A549 (cell line): ENCODE results near the gene KCTD20.

Experiments
- CBX2 ChIP-seq: fragments of 200-600 bp; sonication (generic); IDR thresholded peaks from 2 replicates; pipeline ENCODE4 v1.6.1; 2016; ENCODE audit warnings: low read depth, mild to moderate bottlenecking, borderline replicate concordance
- EHMT2 ChIP-seq: fragments of 200-600 bp; sonication (generic); IDR thresholded peaks from 2 replicates; pipeline ENCODE4 v1.6.1; 2016; ENCODE audit warnings: antibody characterized with exemption, low read depth, mild to moderate bottlenecking, moderate library complexity
- POLR2A ChIP-seq: IDR thresholded peaks from 2 replicates; pipeline ENCODE4 v1.6.1; 2012; ENCODE audit warnings: mild to moderate bottlenecking, low read length
- POLR2AphosphoS2 ChIP-seq: conservative IDR thresholded peaks from 2 replicates; pipeline ENCODE4 v1.6.1; 2012; ENCODE audit warnings: low read length, improper control_type of control experiment, inconsistent platforms
- RARB ChIP-seq: fragments of 250-450 bp; sonication (Bioruptor Pico); IDR thresholded peaks from 2 replicates; pipeline ENCODE4 v1.8.0; 2021; ENCODE audit warnings: mild to moderate bottlenecking, moderate library complexity
- SMC3 ChIP-seq: fragments of >200 bp; sonication (Bioruptor Twin); formaldehyde crosslinking; IDR thresholded peaks from 3 replicates; pipeline ENCODE4 v1.6.1; 2018; ENCODE audit warnings: inconsistent platforms
- SREBF2 ChIP-seq: fragments of 450-650 bp; IDR thresholded peaks from 2 replicates; pipeline ENCODE4 v1.6.1; 2014; ENCODE audit warnings: mild to moderate bottlenecking, moderate library complexity
- TF ChIP-seq, protein P1 (sequence below): fragments of >200 bp; sonication (Bioruptor Twin); formaldehyde crosslinking; IDR thresholded peaks from 3 replicates; pipeline ENCODE4 v1.5.1; 2016
- TF ChIP-seq, protein P2 (sequence below): fragments of 250-450 bp; sonication (Bioruptor Pico); IDR thresholded peaks from 2 replicates; pipeline ENCODE4 v1.5.0; 2021; ENCODE audit warnings: mild to moderate bottlenecking, moderate library complexity, borderline replicate concordance
- TF ChIP-seq, protein P3 (sequence below): IDR thresholded peaks from 2 replicates; pipeline ENCODE4 v1.6.1; 2012; ENCODE audit warnings: low read depth, borderline replicate concordance

DNA sequence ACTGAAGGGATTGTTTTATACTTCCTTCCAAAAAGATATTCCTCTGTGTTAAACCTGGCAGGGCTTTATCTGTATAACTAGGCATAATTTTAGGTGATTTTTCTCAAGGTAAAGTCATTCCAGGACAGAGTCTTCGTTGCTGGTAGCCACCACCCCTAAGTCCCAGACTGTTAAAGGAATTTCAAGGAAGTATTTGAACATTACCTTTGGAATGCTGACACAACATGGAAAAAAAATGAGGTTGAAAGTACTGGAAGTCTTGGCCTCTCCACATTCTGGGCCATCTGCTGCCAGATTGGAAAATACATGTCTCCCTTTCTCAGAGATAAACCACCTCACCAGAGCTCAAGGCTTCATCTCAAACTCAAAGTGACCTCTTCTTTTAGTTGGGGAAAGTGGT lies 28.3 kb upstream of the KCTD20 start:
- no peak for TF ChIP-seq POLR2A
- TF ChIP-seq, protein P1, sequence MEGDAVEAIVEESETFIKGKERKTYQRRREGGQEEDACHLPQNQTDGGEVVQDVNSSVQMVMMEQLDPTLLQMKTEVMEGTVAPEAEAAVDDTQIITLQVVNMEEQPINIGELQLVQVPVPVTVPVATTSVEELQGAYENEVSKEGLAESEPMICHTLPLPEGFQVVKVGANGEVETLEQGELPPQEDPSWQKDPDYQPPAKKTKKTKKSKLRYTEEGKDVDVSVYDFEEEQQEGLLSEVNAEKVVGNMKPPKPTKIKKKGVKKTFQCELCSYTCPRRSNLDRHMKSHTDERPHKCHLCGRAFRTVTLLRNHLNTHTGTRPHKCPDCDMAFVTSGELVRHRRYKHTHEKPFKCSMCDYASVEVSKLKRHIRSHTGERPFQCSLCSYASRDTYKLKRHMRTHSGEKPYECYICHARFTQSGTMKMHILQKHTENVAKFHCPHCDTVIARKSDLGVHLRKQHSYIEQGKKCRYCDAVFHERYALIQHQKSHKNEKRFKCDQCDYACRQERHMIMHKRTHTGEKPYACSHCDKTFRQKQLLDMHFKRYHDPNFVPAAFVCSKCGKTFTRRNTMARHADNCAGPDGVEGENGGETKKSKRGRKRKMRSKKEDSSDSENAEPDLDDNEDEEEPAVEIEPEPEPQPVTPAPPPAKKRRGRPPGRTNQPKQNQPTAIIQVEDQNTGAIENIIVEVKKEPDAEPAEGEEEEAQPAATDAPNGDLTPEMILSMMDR, result no peak
- no peak for TF ChIP-seq SMC3
- TF ChIP-seq CBX2, result no peak
- TF ChIP-seq SREBF2, result no peak
- TF ChIP-seq EHMT2, result no peak
- TF ChIP-seq, protein P2, sequence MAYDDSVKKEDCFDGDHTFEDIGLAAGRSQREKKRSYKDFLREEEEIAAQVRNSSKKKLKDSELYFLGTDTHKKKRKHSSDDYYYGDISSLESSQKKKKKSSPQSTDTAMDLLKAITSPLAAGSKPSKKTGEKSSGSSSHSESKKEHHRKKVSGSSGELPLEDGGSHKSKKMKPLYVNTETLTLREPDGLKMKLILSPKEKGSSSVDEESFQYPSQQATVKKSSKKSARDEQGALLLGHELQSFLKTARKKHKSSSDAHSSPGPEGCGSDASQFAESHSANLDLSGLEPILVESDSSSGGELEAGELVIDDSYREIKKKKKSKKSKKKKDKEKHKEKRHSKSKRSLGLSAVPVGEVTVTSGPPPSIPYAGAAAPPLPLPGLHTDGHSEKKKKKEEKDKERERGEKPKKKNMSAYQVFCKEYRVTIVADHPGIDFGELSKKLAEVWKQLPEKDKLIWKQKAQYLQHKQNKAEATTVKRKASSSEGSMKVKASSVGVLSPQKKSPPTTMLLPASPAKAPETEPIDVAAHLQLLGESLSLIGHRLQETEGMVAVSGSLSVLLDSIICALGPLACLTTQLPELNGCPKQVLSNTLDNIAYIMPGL (CRISPR knock-in tag), result no peak
- TF ChIP-seq POLR2AphosphoS2, result no peak
- TF ChIP-seq, protein P3, sequence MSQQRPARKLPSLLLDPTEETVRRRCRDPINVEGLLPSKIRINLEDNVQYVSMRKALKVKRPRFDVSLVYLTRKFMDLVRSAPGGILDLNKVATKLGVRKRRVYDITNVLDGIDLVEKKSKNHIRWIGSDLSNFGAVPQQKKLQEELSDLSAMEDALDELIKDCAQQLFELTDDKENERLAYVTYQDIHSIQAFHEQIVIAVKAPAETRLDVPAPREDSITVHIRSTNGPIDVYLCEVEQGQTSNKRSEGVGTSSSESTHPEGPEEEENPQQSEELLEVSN, result no peak
- TF ChIP-seq RARB, result no peak
